Spleen (tissue), 11 donors: Measurements from ENCODE around the gene REEP5. TPM values are rescaled to one million over a fixed set of nuclear protein-coding genes. Genes with fewer than 3 reads are reported as not detected.

ENCODE experiments used
- DNase-seq: peaks from one replicate; pipeline ENCODE4 v3.0.0-alpha.2; 2020
- H3K27ac ChIP-seq, 8 donors: fragments of 200-600 bp; sonication (generic) in 7 of 8; 1 replicate in 4 of 8; 2 replicates in 4 of 8; pipeline versions ENCODE4 v1.5.0 to v1.8.0; 2016 to 2021; ENCODE audit warnings: inconsistent platforms in 4 of 8, mild to moderate bottlenecking in 4 of 8, moderate library complexity in 1 of 8
- H3K27me3 ChIP-seq, 7 donors: fragments of 200-600 bp; sonication (generic) in 6 of 7; replicated peaks in 1 of 7; 1 replicate in 4 of 7; 2 replicates in 3 of 7; pipeline versions ENCODE4 v1.5.0 to v1.8.0; 2016 to 2021; ENCODE audit warnings: inconsistent platforms in 3 of 7, mild to moderate bottlenecking in 1 of 7
- H3K36me3 ChIP-seq, 6 donors: fragments of 200-600 bp; sonication (generic) in 5 of 6; 1 replicate in 4 of 6; 2 replicates in 2 of 6; pipeline versions ENCODE4 v1.5.0 to v1.8.0; 2016 to 2021; ENCODE audit warnings: inconsistent platforms in 2 of 6
- H3K4me1 ChIP-seq, 6 donors: fragments of 200-600 bp; sonication (generic) in 5 of 6; 1 replicate in 3 of 6; 2 replicates in 3 of 6; pipeline versions ENCODE4 v1.5.0 to v1.8.0; 2016 to 2021; ENCODE audit warnings: inconsistent platforms in 3 of 6
- H3K4me3 ChIP-seq, 8 donors: fragments of 200-600 bp; sonication (generic) in 7 of 8; 1 replicate in 4 of 8; 2 replicates in 4 of 8; pipeline versions ENCODE4 v1.5.0 to v1.8.0; 2016 to 2021; ENCODE audit warnings: inconsistent platforms in 4 of 8, mild to moderate bottlenecking in 4 of 8, moderate library complexity in 2 of 8
- H3K9me3 ChIP-seq, 8 donors: fragments of 200-600 bp; sonication (generic) in 7 of 8; 1 replicate in 4 of 8; 2 replicates in 4 of 8; pipeline versions ENCODE4 v1.5.0 to v1.8.0; 2016 to 2021; ENCODE audit warnings: inconsistent platforms in 4 of 8
- CTCF ChIP-seq, 11 experiments: fragments of 200-600 bp in 7 of 11; fragments of 450-650 bp in 4 of 11; sonication (generic) in 4 of 11; IDR thresholded peaks in 8 of 11; conservative IDR thresholded peaks in 3 of 11; 1 replicate in 7 of 11; 2 replicates in 4 of 11; pipeline versions ENCODE4 v1.4.0 to v1.8.0; 2016 to 2021; ENCODE audit warnings: antibody characterized with exemption in 11 of 11, inconsistent platforms in 4 of 11, mild to moderate bottlenecking in 1 of 11
- POLR2A ChIP-seq, 3 donors: fragments of 450-650 bp; IDR thresholded peaks; one replicate each; pipeline ENCODE4 v1.5.1; 2017; ENCODE audit warnings: antibody characterized with exemption in 3 of 3, mild to moderate bottlenecking in 1 of 3
- POLR2AphosphoS5 ChIP-seq, 3 donors: sonication (generic); formaldehyde crosslinking; IDR thresholded peaks; one replicate each; pipeline ENCODE4 v1.5.1; 2017; ENCODE audit warnings: antibody characterized with exemption in 3 of 3
- WGBS, 5 donors: extraction: QIAGEN DNeasy Blood & Tissue Kit in 3 of 5; methylation state at CpG; one replicate each; pipeline versions ENCODE4 v1.1.5 to v1.1.7; 2013 to 2018; 5-methylcytosine and 5-hydroxymethylcytosine counted together
- intact Hi-C: fragments of 100-400 bp; cut with DNase I; formaldehyde crosslinking; loops from one replicate; pipeline ENCODE4 v1.15.0; 2023; ENCODE audit warnings: low total_unique reads
- polyA plus RNA-seq, 3 donors: library from polyadenylated mRNA; stranded (reverse); fragments of 200-250 nt; gene quantifications; one replicate each; pipeline ENCODE4 v1.2.1, GENCODE V29; 2013
- total RNA-seq, 7 donors: library from RNA; depleted of rRNA in 3 of 7; stranded (reverse); fragments of >200 nt in 3 of 7; fragmentation: NEBNext Ultra II Directional in 4 of 7; extraction: Animal tissue kit (Norgen Biotek cat#: 25700) in 4 of 7; gene quantifications; one replicate each; pipeline versions ENCODE4 v1.1.0 to v1.2.1, GENCODE V29; 2016 to 2021
- donor health status: healthy with polysubstance abuse.
- donor health status: DM: no; HTN: no; CAD: no; lungs with moderate emphysema.
- donor health status: DM: no; HTN: no; CAD: no.
- donor health status: Bipolar disorder and iron deficiency.
- donor health status: healthy.
- donor health status: DM: no; HTN: no; CAD: no.
- donor health status: DM: yes; HTN: yes; CAD: no.

REEP5 gene
- total and polyA plus RNA-seq, 10 donors, result 25.3 to 84.8 (median 60.9) TPM

- 94 to 97% (median 95%) methylated on average over 5 of the region's 5 CpGs for WGBS, 5 donors
- H3K4me3 ChIP-seq, result no peak overlapping the region
- no peak for DNase-seq
- intact Hi-C loops, result no loop called here
- peaks cover 0 to 95% (median 62%) of the 10 kb centered on the region in 6 donors for H3K36me3 ChIP-seq
- H3K27ac ChIP-seq, result no peak overlapping the region
- H3K4me1 ChIP-seq, result peaks cover 9 to 45% (median 19%) of the 10 kb centered on the region in 6 donors
- H3K27me3 ChIP-seq, result no peaks in the 10 kb centered on the region
- no peaks in the 10 kb centered on the region for H3K9me3 ChIP-seq
- TF ChIP-seq POLR2AphosphoS5 (IDR thresholded peaks at IDR 0.05) (no peak), CTCF (IDR thresholded peaks at IDR 0.05 in 8 of 11, conservative IDR thresholded peaks at IDR 0.05 in 3 of 11) (no peak), POLR2A (IDR thresholded peaks at IDR 0.05) (no peak)
Observed at GRCh38 chr5:112867411-112867810, 54.6 kb downstream of the REEP5 start.

- WGBS, 5 donors, result 91 to 93% (median 92%) methylated on average over 2 of the region's 2 CpGs
- Histone ChIP-seq H3K9me3 (no peaks in the 10 kb centered on the region), H3K27ac (no peak overlapping the region), H3K27me3 (no peaks in the 10 kb centered on the region), H3K36me3 (peaks cover 0 to 93% (median 62%) of the 10 kb centered on the region in 6 donors), H3K4me3 (no peak overlapping the region), H3K4me1 (peaks cover 15 to 52% (median 26%) of the 10 kb centered on the region in 6 donors)
- no peak for DNase-seq
- TF ChIP-seq CTCF (IDR thresholded peaks at IDR 0.05 in 8 of 11, conservative IDR thresholded peaks at IDR 0.05 in 3 of 11), result no peak
- no peak for TF ChIP-seq POLR2A (IDR thresholded peaks at IDR 0.05)
- no peak for TF ChIP-seq POLR2AphosphoS5 (IDR thresholded peaks at IDR 0.05)
- intact Hi-C loops, result no loop called here
Observed at GRCh38 chr5:112866739-112867138, 55.3 kb downstream of the REEP5 start.

GRCh38 chr5:112865128-112865527 is 56.9 kb downstream of the REEP5 start:
- H3K4me1 ChIP-seq, result peaks cover 20 to 54% (median 33%) of the 10 kb centered on the region in 6 donors
- no peak overlapping the region for H3K27ac ChIP-seq
- H3K27me3 ChIP-seq, result no peaks in the 10 kb centered on the region
- H3K4me3 ChIP-seq, result no peak overlapping the region
- no peak for DNase-seq
- TF ChIP-seq POLR2AphosphoS5 (IDR thresholded peaks at IDR 0.05), result no peak
- TF ChIP-seq POLR2A (IDR thresholded peaks at IDR 0.05), result no peak
- TF ChIP-seq CTCF (IDR thresholded peaks at IDR 0.05 in 8 of 11, conservative IDR thresholded peaks at IDR 0.05 in 3 of 11), result no peak
- WGBS, 5 donors, result 92 to 98% (median 95%) methylated on average over 3 of the region's 3 CpGs
- intact Hi-C loops, result no loop called here
- H3K36me3 ChIP-seq, result peaks cover 0 to 78% (median 54%) of the 10 kb centered on the region in 6 donors
- H3K9me3 ChIP-seq, result no peaks in the 10 kb centered on the region

GRCh38 chr5:112863549-112863948 is 58.5 kb downstream of the REEP5 start:
- no peaks in the 10 kb centered on the region for H3K9me3 ChIP-seq
- H3K4me3 ChIP-seq, result no peak overlapping the region
- 84 to 96% (median 91%) methylated on average over 4 of the region's 4 CpGs for WGBS, 5 donors
- H3K27me3 ChIP-seq, result no peaks in the 10 kb centered on the region
- peaks cover 0 to 62% (median 42%) of the 10 kb centered on the region in 6 donors for H3K36me3 ChIP-seq
- no peak for DNase-seq
- peaks cover 20 to 55% (median 33%) of the 10 kb centered on the region in 6 donors for H3K4me1 ChIP-seq
- TF ChIP-seq POLR2AphosphoS5 (IDR thresholded peaks at IDR 0.05) (no peak), CTCF (IDR thresholded peaks at IDR 0.05 in 8 of 11, conservative IDR thresholded peaks at IDR 0.05 in 3 of 11) (no peak), POLR2A (IDR thresholded peaks at IDR 0.05) (no peak)
- H3K27ac ChIP-seq, result no peak overlapping the region
- intact Hi-C loops, result no loop called here
